ENCODE results near the gene COL8A1. TPM values are rescaled to one million over a fixed set of nuclear protein-coding genes. Genes with fewer than 3 reads are reported as not detected.

Gene COL8A1
- polyA plus RNA-seq, 3 donors: not detected

GRCh38 chr3:99668044-99668443 lies 29.6 kb downstream of the COL8A1 start:
- TF ChIP-seq, protein P1, sequence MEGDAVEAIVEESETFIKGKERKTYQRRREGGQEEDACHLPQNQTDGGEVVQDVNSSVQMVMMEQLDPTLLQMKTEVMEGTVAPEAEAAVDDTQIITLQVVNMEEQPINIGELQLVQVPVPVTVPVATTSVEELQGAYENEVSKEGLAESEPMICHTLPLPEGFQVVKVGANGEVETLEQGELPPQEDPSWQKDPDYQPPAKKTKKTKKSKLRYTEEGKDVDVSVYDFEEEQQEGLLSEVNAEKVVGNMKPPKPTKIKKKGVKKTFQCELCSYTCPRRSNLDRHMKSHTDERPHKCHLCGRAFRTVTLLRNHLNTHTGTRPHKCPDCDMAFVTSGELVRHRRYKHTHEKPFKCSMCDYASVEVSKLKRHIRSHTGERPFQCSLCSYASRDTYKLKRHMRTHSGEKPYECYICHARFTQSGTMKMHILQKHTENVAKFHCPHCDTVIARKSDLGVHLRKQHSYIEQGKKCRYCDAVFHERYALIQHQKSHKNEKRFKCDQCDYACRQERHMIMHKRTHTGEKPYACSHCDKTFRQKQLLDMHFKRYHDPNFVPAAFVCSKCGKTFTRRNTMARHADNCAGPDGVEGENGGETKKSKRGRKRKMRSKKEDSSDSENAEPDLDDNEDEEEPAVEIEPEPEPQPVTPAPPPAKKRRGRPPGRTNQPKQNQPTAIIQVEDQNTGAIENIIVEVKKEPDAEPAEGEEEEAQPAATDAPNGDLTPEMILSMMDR (IDR thresholded peaks at IDR 0.05): no peak
- no peak overlapping the region for H3K27ac ChIP-seq (ENCODE audit: low read depth in 1 of 2, low read length in 2 of 2)
- peaks cover 0 to 2% (median 0%) of the 10 kb centered on the region in 7 donors for H3K9me3 Mint-ChIP-seq

GRCh38 chr3:99669879-99670555 lies 31.6 kb downstream of the COL8A1 start:
- intact Hi-C loops (cut with micrococcal nuclease): no loop called here
- no CpG with 5 or more reads among the region's 2 CpGs for WGBS (ENCODE audit: insufficient coverage)
- Histone ChIP-seq H3K4me3 (replicated peaks in 1 of 3; ENCODE audit: low read depth in 2 of 3, low read length in 3 of 3) (no peak overlapping the region), H3K27ac (ENCODE audit: low read depth in 1 of 2, low read length in 2 of 2) (no peak overlapping the region), H3K9ac (ENCODE audit: insufficient read depth, low read length, poor library complexity, severe bottlenecking) (no peak overlapping the region), H3K27me3 (ENCODE audit: control insufficient read depth in 2 of 2, insufficient read depth in 2 of 2, low read length in 2 of 2) (no peaks in the 10 kb centered on the region), H3K9me3 (replicated peaks in 1 of 2; ENCODE audit: control insufficient read depth in 1 of 2, insufficient read depth in 1 of 2, low read length in 2 of 2) (no peaks in the 10 kb centered on the region), H3K79me2 (ENCODE audit: insufficient read depth, low read length) (no peaks in the 10 kb centered on the region), H3K4me2 (replicated peaks; ENCODE audit: extremely low read depth, low read length, poor library complexity, severe bottlenecking) (no peak overlapping the region), H3K4me1 (ENCODE audit: control insufficient read depth in 1 of 2, insufficient read depth in 2 of 2, low read length in 2 of 2) (no peaks in the 10 kb centered on the region), H2AFZ (ENCODE audit: insufficient read depth, low read depth, low read length, poor library complexity, severe bottlenecking) (no peak overlapping the region), H4K20me1 (ENCODE audit: insufficient read depth, low read length) (no peaks in the 10 kb centered on the region), H3K36me3 (replicated peaks in 1 of 2; ENCODE audit: control insufficient read depth in 1 of 2, insufficient read depth in 2 of 2, low read length in 2 of 2) (no peaks in the 10 kb centered on the region)
- no peak overlapping the region for H3K27ac Mint-ChIP-seq
- H3K27me3 Mint-ChIP-seq (ENCODE audit: low read depth in 3 of 3): peaks cover 0 to 7% (median 2%) of the 10 kb centered on the region in 3 donors
- H3K9me3 Mint-ChIP-seq: peaks cover 0 to 2% (median 0%) of the 10 kb centered on the region in 7 donors
- H3K4me1 Mint-ChIP-seq: no peaks in the 10 kb centered on the region
- TF ChIP-seq, protein P1 (IDR thresholded peaks at IDR 0.05): no peak
- no peak for DNase-seq
- H3K4me3 Mint-ChIP-seq: no peak overlapping the region
- no peaks in the 10 kb centered on the region for H3K36me3 Mint-ChIP-seq

More at GRCh38 chr3:99668044-99668443, 29.6 kb downstream of the COL8A1 start:
- H3K27me3 ChIP-seq (ENCODE audit: control insufficient read depth in 2 of 2, insufficient read depth in 2 of 2, low read length in 2 of 2): no peaks in the 10 kb centered on the region
- no peak overlapping the region for H3K4me3 ChIP-seq (replicated peaks in 1 of 3; ENCODE audit: low read depth in 2 of 3, low read length in 3 of 3)
- Mint-ChIP-seq H3K27ac (no peak overlapping the region), H3K4me1 (no peaks in the 10 kb centered on the region), H3K4me3 (no peak overlapping the region), H3K27me3 (ENCODE audit: low read depth in 3 of 3) (peaks cover 0 to 8% (median 7%) of the 10 kb centered on the region in 3 donors), H3K36me3 (no peaks in the 10 kb centered on the region)
- H3K9me3 ChIP-seq (replicated peaks in 1 of 2; ENCODE audit: control insufficient read depth in 1 of 2, insufficient read depth in 1 of 2, low read length in 2 of 2): no peaks in the 10 kb centered on the region
- H3K4me1 ChIP-seq (ENCODE audit: control insufficient read depth in 1 of 2, insufficient read depth in 2 of 2, low read length in 2 of 2): no peaks in the 10 kb centered on the region
- H2AFZ ChIP-seq (ENCODE audit: insufficient read depth, low read depth, low read length, poor library complexity, severe bottlenecking): no peak overlapping the region
- no peaks in the 10 kb centered on the region for H4K20me1 ChIP-seq (ENCODE audit: insufficient read depth, low read length)
- H3K9ac ChIP-seq (ENCODE audit: insufficient read depth, low read length, poor library complexity, severe bottlenecking): no peak overlapping the region
- no peaks in the 10 kb centered on the region for H3K36me3 ChIP-seq (replicated peaks in 1 of 2; ENCODE audit: control insufficient read depth in 1 of 2, insufficient read depth in 2 of 2, low read length in 2 of 2)
- no CpG with 5 or more reads among the region's 2 CpGs for WGBS (ENCODE audit: insufficient coverage)
- intact Hi-C loops (cut with micrococcal nuclease): no loop called here
- H3K79me2 ChIP-seq (ENCODE audit: insufficient read depth, low read length): no peaks in the 10 kb centered on the region
- H3K4me2 ChIP-seq (replicated peaks; ENCODE audit: extremely low read depth, low read length, poor library complexity, severe bottlenecking): no peak overlapping the region
- DNase-seq: no peak
